Glutamatergic neuron (in vitro differentiated cells): ENCODE measurements around the gene PRAMEF15. TPM values are rescaled to one million over a fixed set of nuclear protein-coding genes. Genes with fewer than 3 reads are reported as not detected.
"Not testable (repeated sequence)": the region's sequence is repeated elsewhere in the genome, so short reads cannot be mapped to it uniquely, and the experiment has no call there.

Source experiments
- DNase-seq: peaks from one replicate; pipeline ENCODE4 v3.0.0; 2022
- H3K27ac Mint-ChIP-seq: one replicate; pipeline ENCODE4 v1.8.0; 2020; ENCODE audit warnings: mild to moderate bottlenecking, mixed read lengths, inconsistent platforms; ENCODE audit not compliant: unreplicated experiment
- H3K27me3 Mint-ChIP-seq: one replicate; pipeline ENCODE4 v1.8.0; 2020; ENCODE audit warnings: mild to moderate bottlenecking, moderate library complexity, mixed read lengths, inconsistent platforms; ENCODE audit not compliant: unreplicated experiment
- H3K36me3 Mint-ChIP-seq: one replicate; pipeline ENCODE4 v1.8.0; 2020; ENCODE audit warnings: mild to moderate bottlenecking, mixed read lengths, inconsistent platforms; ENCODE audit not compliant: unreplicated experiment
- H3K4me1 Mint-ChIP-seq: one replicate; pipeline ENCODE4 v1.8.0; 2020; ENCODE audit warnings: mild to moderate bottlenecking, low read depth, mixed read lengths, inconsistent platforms; ENCODE audit not compliant: unreplicated experiment
- H3K4me3 Mint-ChIP-seq: one replicate; pipeline ENCODE4 v1.8.0; 2020; ENCODE audit warnings: mild to moderate bottlenecking, mixed read lengths, inconsistent platforms; ENCODE audit not compliant: unreplicated experiment
- H3K9me3 Mint-ChIP-seq: one replicate; pipeline ENCODE4 v1.8.0; 2020; ENCODE audit warnings: mild to moderate bottlenecking, moderate library complexity, mixed read lengths, inconsistent platforms; ENCODE audit not compliant: unreplicated experiment
- total RNA-seq: library from RNA; stranded (reverse); fragmentation: NEBNext Ultra II Directional; extraction: Animal tissue kit (Norgen Biotek cat#: 25700); gene quantifications from one replicate; pipeline ENCODE4 v1.2.1, GENCODE V29; 2021; ENCODE audit not compliant: unreplicated experiment
- TF ChIP-seq, protein P1 (sequence below): fragments of 200-600 bp; sonication (generic); IDR thresholded peaks from one replicate; pipeline ENCODE4 v1.5.0; 2021; ENCODE audit not compliant: partially characterized antibody, unreplicated experiment

Gene PRAMEF15
- total RNA-seq, 1 donor from 2014 or later = not detected

DNA sequence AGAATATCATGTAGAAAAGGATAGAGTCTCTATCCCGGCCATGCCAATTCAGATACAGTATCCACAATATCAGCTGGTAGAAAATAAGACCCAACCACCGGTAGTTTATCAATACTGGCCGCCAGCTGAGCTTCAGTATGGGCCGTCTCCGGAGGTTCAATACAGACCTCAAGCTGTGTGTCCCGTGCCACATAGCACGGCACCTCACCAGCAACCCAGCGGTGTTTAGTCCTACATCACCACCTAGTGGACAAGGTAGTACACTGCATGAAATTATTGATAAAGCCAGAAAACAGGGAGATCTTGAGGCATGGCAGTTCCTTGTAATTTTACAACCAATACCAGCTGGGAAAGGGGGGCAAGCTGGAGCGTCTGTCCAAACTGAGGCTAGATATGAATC lies 39.1 kb downstream of the PRAMEF15 start:
- H3K36me3 Mint-ChIP-seq, H3K4me1 Mint-ChIP-seq, H3K27ac Mint-ChIP-seq, H3K9me3 Mint-ChIP-seq, DNase-seq, H3K4me3 Mint-ChIP-seq, H3K27me3 Mint-ChIP-seq: not testable (repeated sequence)

DNA sequence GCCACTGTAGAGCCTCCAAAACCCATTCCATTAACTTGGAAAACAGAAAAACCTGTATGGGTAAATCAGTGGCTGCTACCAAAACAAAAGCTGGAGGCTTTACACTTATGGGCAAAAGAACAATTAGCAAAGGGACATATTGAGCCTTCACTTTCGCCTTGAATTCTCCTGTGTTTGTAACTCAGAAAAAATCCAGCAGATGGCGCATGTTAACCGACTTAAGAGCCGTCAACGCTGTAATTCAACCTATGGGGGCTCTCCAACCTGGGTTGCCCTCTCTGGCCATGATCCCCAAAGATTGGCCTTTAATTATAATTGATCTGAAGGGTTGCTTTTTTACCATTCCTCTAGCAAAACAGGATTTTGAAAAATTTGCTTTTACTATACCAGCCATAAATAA lies 41.4 kb downstream of the PRAMEF15 start:
- peak; percentile 16 for DNase-seq
- H3K36me3 Mint-ChIP-seq, H3K4me3 Mint-ChIP-seq, H3K27ac Mint-ChIP-seq, H3K27me3 Mint-ChIP-seq, H3K4me1 Mint-ChIP-seq, H3K9me3 Mint-ChIP-seq: not testable (repeated sequence)
- TF ChIP-seq, protein P1, sequence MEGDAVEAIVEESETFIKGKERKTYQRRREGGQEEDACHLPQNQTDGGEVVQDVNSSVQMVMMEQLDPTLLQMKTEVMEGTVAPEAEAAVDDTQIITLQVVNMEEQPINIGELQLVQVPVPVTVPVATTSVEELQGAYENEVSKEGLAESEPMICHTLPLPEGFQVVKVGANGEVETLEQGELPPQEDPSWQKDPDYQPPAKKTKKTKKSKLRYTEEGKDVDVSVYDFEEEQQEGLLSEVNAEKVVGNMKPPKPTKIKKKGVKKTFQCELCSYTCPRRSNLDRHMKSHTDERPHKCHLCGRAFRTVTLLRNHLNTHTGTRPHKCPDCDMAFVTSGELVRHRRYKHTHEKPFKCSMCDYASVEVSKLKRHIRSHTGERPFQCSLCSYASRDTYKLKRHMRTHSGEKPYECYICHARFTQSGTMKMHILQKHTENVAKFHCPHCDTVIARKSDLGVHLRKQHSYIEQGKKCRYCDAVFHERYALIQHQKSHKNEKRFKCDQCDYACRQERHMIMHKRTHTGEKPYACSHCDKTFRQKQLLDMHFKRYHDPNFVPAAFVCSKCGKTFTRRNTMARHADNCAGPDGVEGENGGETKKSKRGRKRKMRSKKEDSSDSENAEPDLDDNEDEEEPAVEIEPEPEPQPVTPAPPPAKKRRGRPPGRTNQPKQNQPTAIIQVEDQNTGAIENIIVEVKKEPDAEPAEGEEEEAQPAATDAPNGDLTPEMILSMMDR = peak; percentile 51

DNA sequence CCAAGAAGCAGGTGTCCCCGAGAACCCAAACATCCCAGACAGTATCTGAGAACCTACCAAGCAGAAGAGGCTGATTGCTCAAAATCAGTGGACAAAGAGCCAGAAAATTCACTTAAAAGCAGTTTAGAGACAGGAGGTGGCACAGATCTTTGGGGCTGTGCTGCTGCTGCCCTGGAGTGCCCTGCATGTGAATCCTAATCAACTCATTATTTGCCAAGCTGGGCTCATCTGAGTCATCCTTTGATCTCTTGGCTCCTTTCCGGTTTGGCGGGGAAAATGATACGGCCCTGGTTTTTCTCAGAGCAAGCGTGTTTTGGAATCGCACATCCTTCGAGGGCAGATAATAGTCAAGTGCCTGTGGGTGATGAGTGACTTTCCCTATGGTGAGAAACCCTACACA lies 47.0 kb downstream of the PRAMEF15 start:
- not testable (repeated sequence) for H3K4me1 Mint-ChIP-seq, DNase-seq, H3K27ac Mint-ChIP-seq, H3K4me3 Mint-ChIP-seq, H3K36me3 Mint-ChIP-seq, H3K27me3 Mint-ChIP-seq, H3K9me3 Mint-ChIP-seq

GRCh38 chr1:13364928-13365327 lies 49.5 kb downstream of the PRAMEF15 start:
- not testable (repeated sequence) for H3K27ac Mint-ChIP-seq, H3K36me3 Mint-ChIP-seq, H3K9me3 Mint-ChIP-seq, H3K4me1 Mint-ChIP-seq, H3K27me3 Mint-ChIP-seq, DNase-seq, H3K4me3 Mint-ChIP-seq

- not testable (repeated sequence) for H3K4me3 Mint-ChIP-seq
Observed at GRCh38 chr1:13366536-13366935, 51.2 kb downstream of the PRAMEF15 start.

GRCh38 chr1:13368544-13368943 lies 53.2 kb downstream of the PRAMEF15 start:
- H3K9me3 Mint-ChIP-seq, H3K27me3 Mint-ChIP-seq, H3K4me3 Mint-ChIP-seq, DNase-seq, H3K4me1 Mint-ChIP-seq, H3K36me3 Mint-ChIP-seq, H3K27ac Mint-ChIP-seq: not testable (repeated sequence)

More at GRCh38 chr1:13366536-13366935, 51.2 kb downstream of the PRAMEF15 start:
- H3K27me3 Mint-ChIP-seq, H3K27ac Mint-ChIP-seq, DNase-seq, H3K36me3 Mint-ChIP-seq, H3K4me1 Mint-ChIP-seq, H3K9me3 Mint-ChIP-seq: not testable (repeated sequence)

Other genes with a start within 250 kb of the PRAMEF15 start
- gene PRAMEF25, start 244.8 kb upstream of the PRAMEF15 start, total RNA-seq = not detected
- not detected for gene HNRNPCL2, start 198.7 kb upstream of the PRAMEF15 start, total RNA-seq
- gene PRAMEF26, start 159.6 kb upstream of the PRAMEF15 start, total RNA-seq = not detected
- gene HNRNPCL4, start 149.9 kb upstream of the PRAMEF15 start, total RNA-seq = not detected
- gene PRAMEF9, start 143.7 kb upstream of the PRAMEF15 start, total RNA-seq = not detected
- 0.44 TPM for gene PRAMEF13, start 114.2 kb upstream of the PRAMEF15 start, total RNA-seq
- not detected for gene PRAMEF18, start 89.4 kb upstream of the PRAMEF15 start, total RNA-seq
- not detected for gene PRAMEF5, start 61.4 kb upstream of the PRAMEF15 start, total RNA-seq
- gene PRAMEF8, start 30.4 kb upstream of the PRAMEF15 start, total RNA-seq = not detected
- not detected for gene PRAMEF33, start 12.0 kb upstream of the PRAMEF15 start, total RNA-seq
- gene PRAMEF14, start 31.6 kb downstream of the PRAMEF15 start, total RNA-seq = 0.32 TPM
- not detected for gene PRAMEF19, start 56.4 kb downstream of the PRAMEF15 start, total RNA-seq
- gene PRAMEF17, start 74.1 kb downstream of the PRAMEF15 start, total RNA-seq = not detected
- gene PRAMEF20, start 94.9 kb downstream of the PRAMEF15 start, total RNA-seq = not detected
- not detected for gene LRRC38, start 198.4 kb downstream of the PRAMEF15 start, total RNA-seq